K562 (cell line): ENCODE measurements around the gene HJV. TPM values are rescaled to one million over a fixed set of nuclear protein-coding genes. Genes with fewer than 3 reads are reported as not detected.

Experiments used
- ATAC-seq: fragments of 200-7000 bp; cut with Tn5 transposase; 3 replicates; pipeline ENCODE4 v1.9.1; 2020; ENCODE audit warnings: moderate library complexity
- BruUV-seq: library from RNA; stranded (reverse); fragments of 400-500 nt; replicated peaks from 2 replicates; lab custom pipeline; 2021; lab: Mats Ljungman, UMichigan
- CTCF ChIA-PET: fragments of 300-600 bp; formaldehyde crosslinking; extraction: SDS; loops from one replicate; lab custom pipeline; 2021; ENCODE audit warnings: low intra/inter-chr PET ratio; lab: Yijun Ruan, JAX
- POLR2A ChIA-PET: fragments of 300-600, 350-650 bp; sonication (Branson Sonifier 250); formaldehyde crosslinking; extraction: SDS; loops from one replicate; lab custom pipeline; 2021; ENCODE audit warnings: antibody characterized with exemption, inconsistent platforms; lab: Yijun Ruan, JAX
- DNase-seq, 4 experiments: peaks; one replicate each; pipeline versions ENCODE4 v3.0.0 to v3.0.0-alpha.2; 2011 to 2018; ENCODE audit warnings: low spot score in 3 of 4, mixed read lengths in 3 of 4; ENCODE audit errors: extremely low read depth in 1 of 4
- FAIRE-seq: peaks from 2 replicates; lab custom pipeline; 2011; peaks lifted over from hg19 to GRCh38; lab: Jason Lieb, UNC
- H2AFZ ChIP-seq: 2 replicates; pipeline ENCODE4 v1.6.0; 2011; ENCODE audit warnings: low read depth, low read length, control low read depth, inconsistent platforms
- H3K27ac ChIP-seq: fragments of 200-600 bp; 3 replicates; pipeline ENCODE4 v1.8.0; 2011; ENCODE audit warnings: low read depth, mild to moderate bottlenecking, control low read depth, inconsistent platforms, low read length, moderate library complexity, mixed read lengths; ENCODE audit errors: extremely low read depth
- H3K27me3 ChIP-seq, 2 experiments: fragments of 300-600 bp in 1 of 2; 2 replicates in 1 of 2; 3 replicates in 1 of 2; pipeline versions ENCODE4 v1.6.0 to v1.8.0; 2011; ENCODE audit warnings: inconsistent platforms in 2 of 2, low read length in 2 of 2, mild to moderate bottlenecking in 1 of 2, mixed read lengths in 1 of 2, moderate library complexity in 1 of 2; ENCODE audit not compliant: control insufficient read depth in 2 of 2, insufficient read depth in 2 of 2
- H3K36me3 ChIP-seq: fragments of 300-600 bp; 3 replicates; pipeline ENCODE4 v1.8.0; 2011; ENCODE audit warnings: mild to moderate bottlenecking, low read length, inconsistent platforms; ENCODE audit not compliant: control insufficient read depth, insufficient read depth
- H3K4me1 ChIP-seq, 2 experiments: fragments of 200-600 bp in 1 of 2; replicated peaks in 1 of 2; 2 replicates in 1 of 2; 3 replicates in 1 of 2; pipeline versions ENCODE4 v1.5.1 to v1.8.0; 2011; ENCODE audit warnings: inconsistent platforms in 2 of 2, low read length in 2 of 2, mild to moderate bottlenecking in 1 of 2, mixed read lengths in 1 of 2, moderate library complexity in 1 of 2; ENCODE audit not compliant: control insufficient read depth in 2 of 2, insufficient read depth in 2 of 2
- H3K4me2 ChIP-seq: 2 replicates; pipeline ENCODE4 v1.6.1; 2011; ENCODE audit warnings: low read length, control low read depth, inconsistent platforms, mixed read lengths; ENCODE audit not compliant: insufficient read depth
- H3K4me3 ChIP-seq: fragments of 200-600 bp; sonication (generic), shearing (Covaris generic); 2 replicates; pipeline ENCODE4 v1.5.1; 2016; ENCODE audit warnings: control low read depth, inconsistent platforms
- H3K79me2 ChIP-seq: fragments of 200-600 bp; 3 replicates; pipeline ENCODE4 v1.8.0; 2011; ENCODE audit warnings: low read length, inconsistent platforms; ENCODE audit not compliant: control insufficient read depth, insufficient read depth
- H3K9ac ChIP-seq, 2 experiments: 2 replicates each; pipeline versions ENCODE4 v1.6.0 to v1.6.1; 2011; ENCODE audit warnings: low read depth in 2 of 2, low read length in 2 of 2, control low read depth in 1 of 2, inconsistent platforms in 1 of 2, mild to moderate bottlenecking in 1 of 2, mixed read lengths in 1 of 2; ENCODE audit not compliant: insufficient read depth in 1 of 2
- H3K9me1 ChIP-seq: one replicate; pipeline ENCODE4 v1.6.0; 2011; ENCODE audit warnings: inconsistent platforms, mild to moderate bottlenecking, low read length, moderate library complexity; ENCODE audit not compliant: control insufficient read depth, insufficient read depth
- H3K9me3 ChIP-seq: replicated peaks from 2 replicates; pipeline ENCODE4 v1.5.1; 2011; ENCODE audit warnings: low read depth, low read length, inconsistent platforms; ENCODE audit not compliant: control insufficient read depth, insufficient read depth
- H4K20me1 ChIP-seq: replicated peaks from 2 replicates; pipeline ENCODE4 v1.6.1; 2011; ENCODE audit warnings: low read length, inconsistent platforms, mixed read lengths; ENCODE audit not compliant: control insufficient read depth, insufficient read depth
- E2F6 ChIP-seq, 2 experiments: IDR thresholded peaks; 2 replicates each; pipeline ENCODE4 v1.6.1; 2011; ENCODE audit warnings: borderline replicate concordance in 1 of 2, control low read depth in 1 of 2, low read depth in 1 of 2, low read length in 1 of 2, mild to moderate bottlenecking in 1 of 2, mixed read lengths in 1 of 2, moderate library complexity in 1 of 2; ENCODE audit not compliant: insufficient read depth in 1 of 2, insufficient read length in 1 of 2, poor library complexity in 1 of 2, severe bottlenecking in 1 of 2; ENCODE audit errors: extremely low read depth in 1 of 2
- L3MBTL2 ChIP-seq: fragments of 450-650 bp; IDR thresholded peaks from 2 replicates; pipeline ENCODE4 v1.6.1; 2016; ENCODE audit warnings: mild to moderate bottlenecking, moderate library complexity
- MGA ChIP-seq: fragments of 450-650 bp; IDR thresholded peaks from 2 replicates; pipeline ENCODE4 v1.6.1; 2016; ENCODE audit warnings: mild to moderate bottlenecking, moderate library complexity
- WGBS: fragments of 100-300 bp; shearing (Covaris generic); methylation state at CpG from one replicate; pipeline ENCODE4 v1.1.6; 2016; ENCODE audit warnings: low coverage, mixed read lengths; ENCODE audit not compliant: insufficient coverage; ENCODE audit errors: missing lambda C conversion rate; 5-methylcytosine and 5-hydroxymethylcytosine counted together
- in situ Hi-C: fragments of 300-500 bp; cut with MboI; formaldehyde crosslinking; loops from 4 replicates; pipeline ENCODE4 v1.15.0; 2018; ENCODE audit warnings: inconsistent platforms, mixed read lengths
- intact Hi-C: fragments of 100-400 bp; cut with micrococcal nuclease; formaldehyde crosslinking; loops from 2 replicates; pipeline ENCODE4 v1.14.2; 2022
- polyA plus RNA-seq, 8 experiments: library from polyadenylated mRNA; depleted of rRNA in 4 of 8; stranded (reverse) in 5 of 8; unstranded in 3 of 8; fragments of >200 nt; fragmentation: Nextera tagmentation in 2 of 8; fragmentation: Illumina TruSeq in 1 of 8; extraction: Ambion mirVana in 2 of 8; extraction: Trizol in 1 of 8; gene quantifications; 2 replicates each; pipeline versions ENCODE4 v1.2.1 to v1.2.3, GENCODE V29; 2011 to 2014; ENCODE audit warnings: inconsistent platforms in 1 of 8, missing spikeins in 1 of 8
- total RNA-seq, 7 experiments: library from RNA; depleted of rRNA in 6 of 7; stranded (reverse); fragments of >200 nt in 6 of 7; fragmentation: Illumina TruSeq in 2 of 7; extraction: Trizol in 2 of 7; gene quantifications; 2 replicates each; pipeline versions ENCODE4 v1.2.1 to v1.2.3, GENCODE V29; 2011 to 2021; ENCODE audit warnings: low replicate concordance in 1 of 7
- TF ChIP-seq, protein P1 (sequence below): sonication (generic); formaldehyde crosslinking; IDR thresholded peaks from 2 replicates; pipeline ENCODE4 v1.9.0; 2022; ENCODE audit warnings: mild to moderate bottlenecking, missing genetic modification reagents

Gene HJV
- total and polyA plus RNA-seq, 9 of the 15 experiments (the other 6 are each of a cell fraction or from before 2014, with no cell fraction given): 1.0 to 6.6 (median 2.4) TPM

GRCh38 chr1:146035048-146035423 is 13.5 kb upstream of the HJV start:
- Histone ChIP-seq H3K9me1 (no peaks in the 10 kb centered on the region), H3K9me3 (no peaks in the 10 kb centered on the region), H3K9ac (peak overlapping the region; percentile 50 to 84), H3K79me2 (no peaks in the 10 kb centered on the region), H3K27me3 (no peaks in the 10 kb centered on the region), H4K20me1 (no peaks in the 10 kb centered on the region), H2AFZ (peak overlapping the region; percentile 86), H3K4me2 (peak overlapping the region; percentile 71), H3K27ac (peak overlapping the region; percentile 25; the same call in 2 of the 3 replicates), H3K4me1 (peaks cover 5 to 8% of the 10 kb centered on the region in 2 experiments; a peak in 3 of 5 replicates), H3K4me3 (peak overlapping the region; percentile 78), H3K36me3 (no peaks in the 10 kb centered on the region)
- ChIA-PET POLR2A (interaction anchor here (0.5 to 7.7 kb wide), 8 partner anchors 9 to 192 kb away, joined by 3 to 183 read pairs (median 7); partner anchors contain the start of gene PIAS3), CTCF (no interaction called here)
- in situ Hi-C loops: loop anchor here (25.0 kb wide), 2 partner anchors 277 to 698 kb away; no protein-coding TSS in a partner anchor
- BruUV-seq: no TSS peak
- ATAC-seq: no peak
- FAIRE-seq: no peak
- intact Hi-C loops: no loop called here
- DNase-seq: peak in 1 of 4 experiments; percentile 63
- WGBS: 10% methylated on average over 6 of the region's 6 CpGs
- peak; percentile 66 for TF ChIP-seq L3MBTL2
- TF ChIP-seq, protein P1, sequence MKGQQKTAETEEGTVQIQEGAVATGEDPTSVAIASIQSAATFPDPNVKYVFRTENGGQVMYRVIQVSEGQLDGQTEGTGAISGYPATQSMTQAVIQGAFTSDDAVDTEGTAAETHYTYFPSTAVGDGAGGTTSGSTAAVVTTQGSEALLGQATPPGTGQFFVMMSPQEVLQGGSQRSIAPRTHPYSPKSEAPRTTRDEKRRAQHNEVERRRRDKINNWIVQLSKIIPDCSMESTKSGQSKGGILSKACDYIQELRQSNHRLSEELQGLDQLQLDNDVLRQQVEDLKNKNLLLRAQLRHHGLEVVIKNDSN (CRISPR knock-in tag): peak; percentile 54
- TF ChIP-seq MGA: peak; percentile 67; the same call in 1 of the 2 replicates
- TF ChIP-seq E2F6 (IDR thresholded peaks at IDR 0.05; ENCODE audit: borderline replicate concordance in 1 of 2, extremely low read depth in 1 of 2, insufficient read depth in 1 of 2, insufficient read length in 1 of 2, low read depth in 1 of 2, low read length in 1 of 2, poor library complexity in 1 of 2, severe bottlenecking in 1 of 2): peak in 1 of 2 experiments; percentile 37
